ENCODE results near the gene SLC9A3. TPM values are rescaled to one million over a fixed set of nuclear protein-coding genes. Genes with fewer than 3 reads are reported as not detected.

SLC9A3 gene
- total RNA-seq, 1 experiment from 2014 or later = 0.85 TPM

GRCh38 chr5:501831-502184 is 22.4 kb downstream of the SLC9A3 start:
- TF ChIP-seq CTCF (conservative IDR thresholded peaks at IDR 0.05) = no peak
- Histone ChIP-seq H3K4me1 (ENCODE audit: insufficient read depth, low read length) (no peaks in the 10 kb centered on the region), H3K4ac (ENCODE audit: low read depth, low read length) (no peak overlapping the region), H3K27me3 (ENCODE audit: insufficient read depth, low read length) (peaks cover 5% of the 10 kb centered on the region; the same call in 1 of the 2 replicates), H3K79me2 (ENCODE audit: insufficient read depth, low read length) (no peaks in the 10 kb centered on the region), H3T11ph (ENCODE audit: low read length) (no peak overlapping the region), H4K8ac (replicated peaks; ENCODE audit: insufficient read length, low read depth, low read length) (no peak overlapping the region), H2BK15ac (ENCODE audit: low read depth, low read length) (no peak overlapping the region), H3K79me1 (ENCODE audit: insufficient read depth, low read depth, low read length, poor library complexity, severe bottlenecking) (no peaks in the 10 kb centered on the region), H2AK5ac (ENCODE audit: insufficient read length, low read length) (no peak overlapping the region), H3K4me2 (ENCODE audit: insufficient read depth, insufficient read length, low read length) (no peak overlapping the region), H3K9ac (ENCODE audit: extremely low read depth, insufficient read length, low read length) (no peak overlapping the region), H2BK120ac (ENCODE audit: low read depth, low read length, poor library complexity, severe bottlenecking) (no peak overlapping the region), H2BK20ac (ENCODE audit: low read depth, low read length, poor library complexity, severe bottlenecking) (no peak overlapping the region), H3K14ac (ENCODE audit: insufficient read depth, low read length) (no peak overlapping the region), H3K9me3 (ENCODE audit: control insufficient read depth, low read depth, low read length) (no peaks in the 10 kb centered on the region), H4K5ac (ENCODE audit: insufficient read length, low read depth, low read length) (no peak overlapping the region), H4K91ac (ENCODE audit: insufficient read length, low read depth, low read length) (no peak overlapping the region), H3K18ac (ENCODE audit: insufficient read length, low read depth, low read length) (no peak overlapping the region), H4K20me1 (ENCODE audit: control insufficient read depth, insufficient read depth, insufficient read length) (no peaks in the 10 kb centered on the region), H3K23me2 (ENCODE audit: insufficient read length, low read depth, low read length, poor library complexity, severe bottlenecking) (no peaks in the 10 kb centered on the region), H3K27ac (ENCODE audit: insufficient read length, low read depth, low read length) (no peak overlapping the region), H3K56ac (ENCODE audit: insufficient read length, low read depth, low read length) (no peak overlapping the region), H3K23ac (ENCODE audit: insufficient read length, low read depth, low read length) (no peak overlapping the region), H2BK5ac (ENCODE audit: insufficient read length, low read length) (no peak overlapping the region), H2BK12ac (ENCODE audit: insufficient read length, low read depth, low read length) (no peak overlapping the region), H2AFZ (ENCODE audit: low read length) (no peak overlapping the region)
- H3K36me3 Mint-ChIP-seq (ENCODE audit: insufficient read depth in 1 of 3, low read depth in 3 of 3) = no peaks in the 10 kb centered on the region
- no CpG with 5 or more reads among the region's 23 CpGs for WGBS (ENCODE audit: extremely low coverage, insufficient read length, low lambda C conversion rate)
- peaks cover 0 to 3% of the 10 kb centered on the region in 2 experiments; a peak in 2 of 5 replicates for H3K9me3 Mint-ChIP-seq
- peaks cover 0 to 4% of the 10 kb centered on the region in 2 experiments; a peak in 2 of 4 replicates for H3K4me1 Mint-ChIP-seq
- DNase-seq = no peak
- H3K4me3 Mint-ChIP-seq = no peak overlapping the region
- peaks cover 56% of the 10 kb centered on the region for H3K27me3 Mint-ChIP-seq (ENCODE audit: low read depth)
- H3K27ac Mint-ChIP-seq = no peak overlapping the region

Data from H9 (cell line).